Measurements from ENCODE around the gene ERP29.
A peak's percentile ranks its signal among the peaks of the same experiment; 100 is the strongest.
"Not testable (repeated sequence)": the region's sequence is repeated elsewhere in the genome, so short reads cannot be mapped to it uniquely, and the experiment has no call there.

Gene ERP29

DNA sequence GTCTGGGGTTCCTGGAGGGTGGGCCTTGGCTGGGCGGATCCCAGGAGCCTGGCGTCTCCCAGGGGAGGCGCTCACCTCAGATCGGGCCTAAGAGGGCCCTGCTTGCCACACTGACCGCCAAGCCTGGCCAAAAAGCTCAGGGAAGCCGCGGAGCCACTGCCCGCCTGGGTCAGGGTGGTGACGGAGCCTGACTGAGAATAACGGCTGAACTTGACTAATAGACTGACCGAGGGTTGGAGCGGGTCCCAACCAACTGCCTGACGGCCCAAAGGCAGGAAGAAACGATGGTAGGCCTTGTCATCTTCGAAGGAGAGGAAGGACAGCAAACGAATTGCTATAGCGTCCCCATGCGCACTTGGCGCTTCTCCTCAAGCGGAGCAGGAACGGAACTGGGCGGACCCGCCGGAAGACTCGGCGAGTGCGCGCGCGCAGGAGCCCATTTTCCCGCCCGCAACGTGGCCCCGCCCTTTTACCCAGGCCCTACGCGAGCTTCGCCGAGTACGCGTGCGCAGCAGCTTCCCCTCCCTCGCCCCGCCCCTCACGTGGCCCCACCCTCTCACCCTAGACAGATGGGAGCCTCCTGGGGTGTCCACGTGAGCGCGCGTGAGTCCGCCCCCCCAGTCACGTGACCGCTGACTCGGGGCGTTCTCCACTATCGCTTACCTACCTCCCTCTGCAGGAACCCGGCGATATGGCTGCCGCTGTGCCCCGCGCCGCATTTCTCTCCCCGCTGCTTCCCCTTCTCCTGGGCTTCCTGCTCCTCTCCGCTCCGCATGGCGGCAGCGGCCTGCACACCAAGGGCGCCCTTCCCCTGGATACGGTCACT lies at the start of gene ERP29, which contains the start of gene TMEM116:
TSS of gene ERP29 (plus strand) at position 652 of the 826 bp plus-strand sequence. CDS start at position 692, 40 bp downstream.
TSS of gene TMEM116 (minus strand) at position 391 of the 826 bp plus-strand sequence. CDS start 7,895 bp downstream, outside the sequence.
- peak; percentile 100 for DNase-seq (ENCODE audit: low spot score)

- DNase-seq (ENCODE audit: low spot score): no peak
Measured at GRCh38 chr12:111964935-111965334, 48.3 kb upstream of the ERP29 start.

DNA sequence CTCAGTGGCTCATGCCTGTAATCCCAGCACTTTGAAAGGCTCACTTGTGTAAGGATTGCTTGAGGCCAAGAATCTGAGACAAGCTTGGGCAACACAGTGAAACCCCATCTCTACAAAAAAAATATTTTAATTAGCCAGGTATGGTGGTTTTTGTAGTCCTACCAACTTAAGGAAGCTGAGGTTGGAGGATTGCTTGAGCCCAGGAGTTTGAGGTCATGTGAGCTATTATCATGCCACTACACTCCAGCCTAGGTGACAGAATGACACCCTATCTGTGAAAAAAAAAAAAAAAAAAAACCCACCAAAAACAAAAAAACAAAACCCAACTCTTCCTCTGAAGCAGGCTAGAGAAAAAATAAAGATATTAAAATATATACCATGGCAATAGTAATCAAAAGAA lies 41.4 kb upstream of the ERP29 start:
- no peak for DNase-seq (ENCODE audit: low spot score)

DNA sequence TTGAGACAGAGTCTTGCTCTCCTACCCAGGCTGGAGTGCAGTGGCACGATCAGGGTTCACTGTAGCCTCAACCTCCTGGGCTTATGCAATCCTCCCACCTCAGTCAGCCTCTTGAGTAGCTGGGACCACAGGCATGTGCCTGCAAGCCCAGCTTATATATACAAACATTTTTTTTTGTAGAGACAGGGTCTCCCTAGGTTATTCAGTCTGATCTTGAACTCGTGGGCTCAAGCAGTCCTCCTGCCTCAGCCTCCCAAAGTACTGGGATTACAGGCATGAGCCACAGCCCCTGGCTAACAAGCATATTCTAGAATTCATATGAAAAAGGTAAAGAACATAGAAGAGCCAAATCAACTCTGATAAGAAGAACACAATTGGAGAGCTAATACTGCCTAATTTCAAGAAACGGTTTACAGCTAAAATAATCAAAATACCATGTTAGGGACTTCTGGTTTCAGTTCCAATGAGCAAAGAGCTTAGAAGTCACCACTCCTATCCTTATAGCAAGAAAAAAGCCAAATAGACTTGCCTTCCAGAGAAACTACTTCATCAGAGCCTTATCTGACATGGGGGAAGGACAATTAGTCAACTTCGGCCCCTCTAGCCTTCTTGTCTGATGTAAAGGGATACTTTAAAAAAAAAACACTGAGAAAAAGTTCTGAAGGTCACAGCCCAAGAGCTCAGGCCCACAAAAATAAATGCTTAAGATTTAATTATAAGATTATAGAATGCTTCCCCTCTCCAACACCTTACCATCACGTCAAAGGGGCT lies 37.9 kb upstream of the ERP29 start:
- DNase-seq (ENCODE audit: low spot score): no peak

DNA sequence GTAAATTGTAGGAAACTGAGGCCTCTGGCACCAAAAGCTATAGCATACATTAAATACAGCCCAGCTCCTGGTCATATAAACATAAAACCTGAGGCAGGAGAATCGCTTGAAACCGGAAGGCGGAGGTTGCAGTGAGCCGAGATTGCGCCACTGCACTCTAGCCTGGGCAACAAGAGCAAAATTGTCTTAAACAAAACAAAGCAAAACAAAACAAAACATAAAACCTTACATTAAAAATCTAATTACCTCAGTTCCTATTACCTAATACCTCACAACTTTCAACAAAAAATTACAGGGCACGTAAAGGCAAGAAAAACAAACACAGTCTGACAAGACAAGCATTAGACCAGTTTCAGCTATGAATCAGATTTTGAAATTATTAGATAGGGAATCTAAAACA lies 36.9 kb upstream of the ERP29 start:
- no peak for DNase-seq (ENCODE audit: low spot score)

DNA sequence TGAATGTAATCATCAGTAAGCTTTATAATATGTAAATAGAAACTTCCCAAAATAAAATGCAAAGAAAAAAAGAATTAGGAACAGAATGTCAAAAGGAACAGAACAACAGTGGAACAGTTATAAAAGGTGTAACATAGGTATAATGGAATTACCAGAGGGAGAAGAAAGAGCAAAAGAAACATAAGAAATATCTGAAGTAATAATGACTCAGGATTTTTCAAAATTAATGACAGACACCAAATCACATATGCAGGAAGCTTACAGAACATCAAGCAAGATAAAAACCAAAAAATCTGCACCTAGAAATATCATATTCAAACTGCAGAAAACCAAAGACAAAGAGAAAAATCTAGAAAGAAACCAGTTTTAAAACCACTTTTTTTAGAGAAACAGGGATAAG lies 36.4 kb upstream of the ERP29 start:
- no peak for DNase-seq (ENCODE audit: low spot score)

- no peak for DNase-seq (ENCODE audit: low spot score)
Measured at GRCh38 chr12:111978545-111978944, 34.7 kb upstream of the ERP29 start.

DNA sequence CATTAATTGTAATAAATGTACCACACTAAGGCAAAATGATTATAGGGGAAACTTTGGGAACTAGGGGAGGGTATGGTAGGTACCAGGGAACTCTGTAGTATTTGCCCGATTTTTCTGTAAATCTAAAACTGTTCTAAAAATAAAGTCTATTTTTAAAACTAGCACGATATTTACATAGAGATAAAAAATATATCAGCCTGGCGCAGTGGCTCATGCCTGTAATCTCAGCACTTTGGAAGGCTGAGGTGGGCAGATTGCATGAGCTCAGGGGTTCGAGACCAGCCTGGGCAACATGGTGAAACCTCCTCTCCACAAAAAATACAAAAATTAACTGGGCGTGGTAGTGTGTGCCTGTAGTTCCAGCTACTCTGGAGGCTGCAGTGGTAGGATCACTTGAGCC lies 32.6 kb upstream of the ERP29 start:
- no peak for DNase-seq (ENCODE audit: low spot score)

DNA sequence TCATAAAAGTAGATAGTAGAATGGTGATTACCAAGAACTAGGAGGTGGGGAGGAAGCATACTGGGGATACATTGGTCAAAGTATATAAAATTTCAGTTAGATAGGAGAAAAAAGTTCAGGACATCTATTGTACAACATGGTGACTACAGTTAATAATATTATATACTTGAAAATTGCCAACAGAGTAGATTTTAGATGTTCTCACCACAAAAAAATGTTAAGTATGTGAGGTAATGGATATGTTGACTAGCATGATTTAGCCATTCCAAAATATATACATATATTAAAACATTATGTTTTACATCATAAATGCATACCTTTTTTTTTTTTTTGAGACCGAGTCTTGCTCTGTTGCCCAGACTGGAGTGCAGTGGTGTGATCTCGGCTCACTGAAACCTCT lies 31.2 kb upstream of the ERP29 start:
- DNase-seq (ENCODE audit: low spot score): no peak

DNA sequence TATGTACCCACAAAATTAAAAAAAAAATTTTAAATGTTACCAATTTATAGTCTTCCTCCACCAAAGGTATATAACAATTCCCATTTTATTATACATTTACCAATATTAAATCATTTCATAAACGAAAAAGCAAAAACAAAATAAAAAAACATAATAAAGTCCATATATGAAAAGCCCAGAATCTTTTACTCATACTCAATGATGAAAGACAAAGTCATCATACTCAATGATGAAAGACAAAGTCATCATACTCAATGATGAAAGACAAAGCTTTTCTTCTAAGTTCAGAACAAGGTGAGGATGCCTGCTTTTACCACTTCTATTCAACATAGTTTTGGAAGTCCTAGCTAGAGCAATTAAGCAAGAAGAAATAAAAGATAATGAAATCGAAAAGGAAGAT lies 28.4 kb upstream of the ERP29 start:
- no peak for DNase-seq (ENCODE audit: low spot score)

- no peak for DNase-seq (ENCODE audit: low spot score)
Measured at GRCh38 chr12:111991535-111991934, 21.7 kb upstream of the ERP29 start.

DNA sequence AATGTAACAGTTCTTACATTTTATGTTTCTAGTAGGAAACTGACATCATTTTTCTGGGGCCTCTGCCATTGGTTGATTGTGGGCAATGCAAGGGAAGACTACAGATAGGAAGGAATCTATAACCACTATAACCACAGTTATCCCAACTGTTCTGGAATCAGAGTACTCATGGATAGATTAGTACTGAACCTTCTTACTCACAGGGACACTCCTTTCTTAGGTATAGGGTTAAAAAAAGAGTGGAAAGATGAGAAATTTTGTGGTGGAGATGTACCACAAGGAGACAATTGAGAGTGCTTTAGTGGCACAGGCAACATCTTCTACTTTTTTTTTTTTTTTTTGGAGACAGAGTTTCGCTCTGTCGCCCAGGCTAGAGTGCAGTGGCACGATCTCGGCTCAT lies 21.3 kb upstream of the ERP29 start:
- DNase-seq (ENCODE audit: low spot score): no peak

GRCh38 chr12:111992464-111992863 lies 20.8 kb upstream of the ERP29 start:
- no peak for DNase-seq (ENCODE audit: low spot score)

DNA sequence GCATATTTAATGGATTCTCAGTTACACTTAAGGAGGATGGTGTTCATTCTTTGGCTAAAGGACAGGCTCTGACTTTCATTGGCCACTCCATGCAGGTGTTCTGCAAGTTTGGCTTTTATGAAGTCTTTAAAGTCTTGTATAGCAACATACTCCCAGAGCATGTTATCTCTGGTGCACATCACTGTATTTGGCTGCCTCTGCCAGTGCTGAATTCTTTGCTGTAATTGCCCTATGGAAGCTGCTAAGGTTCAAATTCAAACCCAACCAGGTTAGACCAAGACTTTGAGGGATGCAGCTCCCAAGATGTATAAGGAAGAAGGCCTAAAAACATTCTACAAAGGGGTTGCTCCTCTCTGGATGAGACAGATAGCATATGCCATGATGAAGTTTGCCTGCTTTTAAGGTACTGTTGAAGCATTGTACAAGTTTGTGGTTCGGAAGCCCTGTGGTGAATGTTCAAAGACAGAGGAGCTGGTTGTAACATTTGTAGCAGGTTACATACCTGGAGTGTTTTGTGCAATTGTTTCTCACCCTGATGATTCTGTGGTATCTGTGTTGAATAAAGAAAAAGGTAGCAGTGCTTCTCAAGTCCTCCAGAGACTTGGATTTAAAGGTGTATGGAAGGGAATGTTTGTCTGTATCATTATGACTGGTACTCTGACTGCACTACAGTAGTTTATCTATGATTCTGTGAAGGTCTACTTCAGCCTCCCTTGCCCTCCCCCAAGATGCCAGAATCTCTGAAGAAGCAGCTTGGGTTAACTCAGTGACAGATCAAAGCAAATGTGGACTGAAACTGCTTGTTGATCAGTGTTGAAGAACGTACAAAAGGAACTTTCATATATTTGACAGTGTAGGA lies 19.7 kb upstream of the ERP29 start:
- no peak for DNase-seq (ENCODE audit: low spot score)

- DNase-seq (ENCODE audit: low spot score): not testable (repeated sequence)
Measured at GRCh38 chr12:111994211-111995111, 18.8 kb upstream of the ERP29 start.

DNA sequence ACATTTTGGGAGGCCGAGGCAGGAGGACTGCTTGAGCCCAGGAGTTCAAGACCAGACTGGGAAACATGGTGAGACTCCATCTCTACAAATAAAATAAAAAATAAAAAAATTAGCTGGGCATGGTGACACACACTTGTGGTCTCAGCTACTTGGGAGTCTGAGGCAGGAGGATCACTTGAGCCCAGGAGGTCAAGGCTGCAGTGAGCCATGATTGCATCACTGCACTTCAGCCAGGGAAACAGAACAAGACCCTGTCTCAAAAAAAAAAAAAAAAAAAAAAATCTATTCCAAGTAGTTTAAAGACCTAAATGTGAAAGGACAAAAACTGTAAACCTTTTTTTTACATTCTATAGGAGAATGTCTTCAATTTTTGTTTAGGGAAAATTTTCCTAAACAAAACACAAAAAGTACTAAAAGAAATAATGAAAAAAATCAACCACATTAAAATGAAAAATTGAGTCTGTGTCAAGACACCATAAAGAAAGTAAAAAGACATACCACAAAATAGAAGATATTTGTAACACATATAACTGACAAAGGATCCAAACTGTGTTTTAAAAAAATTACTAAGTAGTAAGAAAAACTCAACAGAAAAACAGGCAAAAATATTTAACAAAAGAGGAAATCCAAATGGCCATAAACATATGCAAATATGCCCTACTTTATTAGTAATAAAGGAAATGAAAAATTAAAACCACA lies 17.3 kb upstream of the ERP29 start:
- DNase-seq (ENCODE audit: low spot score): no peak

- no peak for DNase-seq (ENCODE audit: low spot score)
Measured at GRCh38 chr12:111997300-111997699, 15.9 kb upstream of the ERP29 start.

GRCh38 chr12:111998015-111998414 lies 15.2 kb upstream of the ERP29 start:
- DNase-seq (ENCODE audit: low spot score): no peak

- not testable (repeated sequence) for DNase-seq (ENCODE audit: low spot score)
Measured at GRCh38 chr12:111999129-111999528, 14.1 kb upstream of the ERP29 start.

DNA sequence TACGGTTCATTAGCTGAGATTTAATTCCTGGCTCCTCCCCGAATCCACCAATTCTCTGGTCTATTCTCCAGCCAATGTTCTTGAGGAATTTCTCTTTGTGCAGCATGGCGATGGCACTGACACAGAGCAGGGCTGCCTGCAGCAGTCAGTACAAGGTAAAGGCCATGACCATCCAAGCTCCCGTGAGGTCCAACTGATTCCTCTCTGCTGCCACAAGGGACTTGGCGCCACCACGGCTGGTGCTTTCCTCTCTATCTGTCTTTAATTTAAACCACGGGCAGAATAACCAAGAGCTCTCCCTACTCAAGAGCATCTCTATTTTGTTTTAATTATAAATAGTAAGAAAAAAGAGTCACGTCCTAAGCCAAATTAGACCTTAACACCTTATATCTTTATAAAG lies 12.4 kb upstream of the ERP29 start:
- DNase-seq (ENCODE audit: low spot score): no peak

DNA sequence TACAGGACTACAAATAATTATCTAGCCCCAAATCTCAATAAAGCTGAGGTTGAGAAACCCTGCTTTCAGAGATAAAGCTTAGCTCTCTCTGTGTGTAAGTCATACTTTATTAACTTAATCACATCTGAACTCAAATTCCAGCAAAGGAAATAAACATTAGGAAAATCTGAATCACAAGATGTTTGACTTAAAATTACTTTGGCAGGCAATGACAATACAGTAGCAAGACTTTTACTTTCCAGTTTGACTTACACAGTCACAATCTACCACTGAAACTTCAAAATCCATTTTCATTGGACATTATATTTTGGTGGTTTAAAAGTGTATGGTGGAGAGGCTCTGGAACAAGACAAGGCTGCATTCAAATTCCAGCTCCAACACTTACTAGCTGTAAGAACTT lies 11.7 kb upstream of the ERP29 start:
- DNase-seq (ENCODE audit: low spot score): no peak

Measured in LoVo (cell line).